ENCODE data around the gene MYZAP. TPM values are rescaled to one million over a fixed set of nuclear protein-coding genes. Genes with fewer than 3 reads are reported as not detected.

MYZAP gene
- total and polyA plus RNA-seq, 9 of the 15 experiments (the other 6 are each of a cell fraction or from before 2014, with no cell fraction given): 0.03 TPM; not detected in 8

DNA sequence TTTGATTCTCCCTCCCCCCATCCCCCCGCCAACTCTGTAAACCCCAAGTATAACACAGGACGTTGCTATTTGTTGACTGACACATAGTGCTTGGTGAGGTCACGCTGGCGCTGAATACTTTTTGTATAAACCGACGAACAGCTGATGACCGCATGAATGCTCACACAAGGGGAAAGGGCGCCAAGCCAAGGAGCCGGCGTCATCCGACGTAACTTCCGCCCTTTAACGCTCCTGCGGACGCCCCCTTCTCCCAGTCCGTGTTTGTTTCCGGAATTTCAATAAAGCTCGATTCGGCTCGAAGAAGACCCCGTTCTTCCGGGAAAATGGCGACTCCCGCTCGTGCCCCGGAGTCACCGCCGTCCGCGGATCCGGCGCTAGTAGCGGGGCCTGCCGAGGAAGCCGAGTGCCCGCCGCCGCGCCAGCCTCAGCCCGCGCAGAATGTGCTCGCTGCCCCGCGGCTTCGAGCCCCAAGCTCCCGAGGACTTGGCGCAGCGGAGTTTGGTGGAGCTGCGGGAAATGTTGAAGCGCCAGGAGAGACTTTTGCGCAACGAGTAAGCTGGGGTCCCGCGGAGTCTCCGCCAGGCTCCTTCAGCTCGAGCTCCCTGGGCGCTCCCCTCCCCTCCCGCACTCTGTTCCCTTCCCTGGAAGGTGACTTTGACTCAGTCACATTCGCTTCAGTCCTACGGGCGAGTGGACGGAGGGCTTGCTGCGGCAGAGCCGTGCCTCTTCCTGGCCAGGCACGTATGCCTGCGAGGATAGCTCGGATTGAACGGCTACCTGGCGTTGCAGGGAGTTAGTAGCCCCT, 114.9 kb downstream of the MYZAP start, which contains the start of gene POLR2M (continued):
- TF ChIP-seq, protein P1, sequence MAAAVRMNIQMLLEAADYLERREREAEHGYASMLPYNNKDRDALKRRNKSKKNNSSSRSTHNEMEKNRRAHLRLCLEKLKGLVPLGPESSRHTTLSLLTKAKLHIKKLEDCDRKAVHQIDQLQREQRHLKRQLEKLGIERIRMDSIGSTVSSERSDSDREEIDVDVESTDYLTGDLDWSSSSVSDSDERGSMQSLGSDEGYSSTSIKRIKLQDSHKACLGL (CRISPR knock-in tag; IDR thresholded peaks at IDR 0.05; ENCODE audit: borderline replicate concordance, poor library complexity, severe bottlenecking): peak; percentile 56
- no peak for TF ChIP-seq RAD51 (IDR thresholded peaks at IDR 0.05; ENCODE audit: borderline replicate concordance, low read depth)
- TF ChIP-seq NR2C2 (CRISPR knock-in tag; IDR thresholded peaks at IDR 0.05): no peak; the same call in 1 of the 2 replicates
- peak; percentile 88 for TF ChIP-seq NR2C2 (tag; IDR thresholded peaks at IDR 0.05)
- no peak for TF ChIP-seq ZNF561 (CRISPR knock-in tag; conservative IDR thresholded peaks at IDR 0.05)
- peak; percentile 67 for TF ChIP-seq EGR1 (conservative IDR thresholded peaks at IDR 0.05)
- TF ChIP-seq SPI1 (IDR thresholded peaks at IDR 0.05; ENCODE audit: borderline replicate concordance, low read depth, low read length): peak; percentile 78
- no peak for TF ChIP-seq BDP1 (IDR thresholded peaks at IDR 0.05; ENCODE audit: insufficient read depth, insufficient read length)
- TF ChIP-seq PTTG1 (tag; IDR thresholded peaks at IDR 0.05; ENCODE audit: low read depth): no peak
- TF ChIP-seq ZNF143 (CRISPR knock-in tag; IDR thresholded peaks at IDR 0.05): no peak
- TF ChIP-seq, protein P2, sequence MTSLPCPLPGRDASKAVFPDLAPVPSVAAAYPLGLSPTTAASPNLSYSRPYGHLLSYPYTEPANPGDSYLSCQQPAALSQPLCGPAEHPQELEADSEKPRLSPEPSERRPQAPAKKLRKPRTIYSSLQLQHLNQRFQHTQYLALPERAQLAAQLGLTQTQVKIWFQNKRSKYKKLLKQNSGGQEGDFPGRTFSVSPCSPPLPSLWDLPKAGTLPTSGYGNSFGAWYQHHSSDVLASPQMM (CRISPR knock-in tag; IDR thresholded peaks at IDR 0.05): no peak
- TF ChIP-seq NFIX (CRISPR knock-in tag; IDR thresholded peaks at IDR 0.05; ENCODE audit: low read depth): 0 out of 2 replicates have a peak, but pooled peaks have one; percentile 15
- TF ChIP-seq DPF2 (IDR thresholded peaks at IDR 0.05): peak; percentile 41; the same call in 1 of the 2 replicates
- TF ChIP-seq, protein P3, sequence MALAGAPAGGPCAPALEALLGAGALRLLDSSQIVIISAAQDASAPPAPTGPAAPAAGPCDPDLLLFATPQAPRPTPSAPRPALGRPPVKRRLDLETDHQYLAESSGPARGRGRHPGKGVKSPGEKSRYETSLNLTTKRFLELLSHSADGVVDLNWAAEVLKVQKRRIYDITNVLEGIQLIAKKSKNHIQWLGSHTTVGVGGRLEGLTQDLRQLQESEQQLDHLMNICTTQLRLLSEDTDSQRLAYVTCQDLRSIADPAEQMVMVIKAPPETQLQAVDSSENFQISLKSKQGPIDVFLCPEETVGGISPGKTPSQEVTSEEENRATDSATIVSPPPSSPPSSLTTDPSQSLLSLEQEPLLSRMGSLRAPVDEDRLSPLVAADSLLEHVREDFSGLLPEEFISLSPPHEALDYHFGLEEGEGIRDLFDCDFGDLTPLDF (CRISPR knock-in tag; IDR thresholded peaks at IDR 0.05): peak; percentile 83
- peak; percentile 82; the same call in 1 of the 2 replicates for TF ChIP-seq BRD4 (IDR thresholded peaks at IDR 0.05)
- TF ChIP-seq CREM (IDR thresholded peaks at IDR 0.05; ENCODE audit: low read depth): peak; percentile 98
- TF ChIP-seq CTBP1 (IDR thresholded peaks at IDR 0.05; ENCODE audit: borderline replicate concordance): peak; percentile 45; the same call in 1 of the 2 replicates
- no peak for TF ChIP-seq ZNF217 (CRISPR knock-in tag; IDR thresholded peaks at IDR 0.05)
- peak; percentile 97 for TF ChIP-seq L3MBTL2 (IDR thresholded peaks at IDR 0.05)
- TF ChIP-seq, protein P4, sequence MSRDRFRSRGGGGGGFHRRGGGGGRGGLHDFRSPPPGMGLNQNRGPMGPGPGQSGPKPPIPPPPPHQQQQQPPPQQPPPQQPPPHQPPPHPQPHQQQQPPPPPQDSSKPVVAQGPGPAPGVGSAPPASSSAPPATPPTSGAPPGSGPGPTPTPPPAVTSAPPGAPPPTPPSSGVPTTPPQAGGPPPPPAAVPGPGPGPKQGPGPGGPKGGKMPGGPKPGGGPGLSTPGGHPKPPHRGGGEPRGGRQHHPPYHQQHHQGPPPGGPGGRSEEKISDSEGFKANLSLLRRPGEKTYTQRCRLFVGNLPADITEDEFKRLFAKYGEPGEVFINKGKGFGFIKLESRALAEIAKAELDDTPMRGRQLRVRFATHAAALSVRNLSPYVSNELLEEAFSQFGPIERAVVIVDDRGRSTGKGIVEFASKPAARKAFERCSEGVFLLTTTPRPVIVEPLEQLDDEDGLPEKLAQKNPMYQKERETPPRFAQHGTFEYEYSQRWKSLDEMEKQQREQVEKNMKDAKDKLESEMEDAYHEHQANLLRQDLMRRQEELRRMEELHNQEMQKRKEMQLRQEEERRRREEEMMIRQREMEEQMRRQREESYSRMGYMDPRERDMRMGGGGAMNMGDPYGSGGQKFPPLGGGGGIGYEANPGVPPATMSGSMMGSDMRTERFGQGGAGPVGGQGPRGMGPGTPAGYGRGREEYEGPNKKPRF (IDR thresholded peaks at IDR 0.05; ENCODE audit: low read depth, low read length): no peak
- TF ChIP-seq POLR2AphosphoS2 (IDR thresholded peaks at IDR 0.05; ENCODE audit: low read length): no peak
- TF ChIP-seq, protein P5, sequence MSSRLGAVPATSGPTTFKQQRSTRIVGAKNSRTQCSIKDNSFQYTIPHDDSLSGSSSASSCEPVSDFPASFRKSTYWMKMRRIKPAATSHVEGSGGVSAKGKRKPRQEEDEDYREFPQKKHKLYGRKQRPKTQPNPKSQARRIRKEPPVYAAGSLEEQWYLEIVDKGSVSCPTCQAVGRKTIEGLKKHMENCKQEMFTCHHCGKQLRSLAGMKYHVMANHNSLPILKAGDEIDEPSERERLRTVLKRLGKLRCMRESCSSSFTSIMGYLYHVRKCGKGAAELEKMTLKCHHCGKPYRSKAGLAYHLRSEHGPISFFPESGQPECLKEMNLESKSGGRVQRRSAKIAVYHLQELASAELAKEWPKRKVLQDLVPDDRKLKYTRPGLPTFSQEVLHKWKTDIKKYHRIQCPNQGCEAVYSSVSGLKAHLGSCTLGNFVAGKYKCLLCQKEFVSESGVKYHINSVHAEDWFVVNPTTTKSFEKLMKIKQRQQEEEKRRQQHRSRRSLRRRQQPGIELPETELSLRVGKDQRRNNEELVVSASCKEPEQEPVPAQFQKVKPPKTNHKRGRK (tag; IDR thresholded peaks at IDR 0.05): no peak
- no peak for TF ChIP-seq ZNF444 (CRISPR knock-in tag; IDR thresholded peaks at IDR 0.05)
- TF ChIP-seq EZH2 (IDR thresholded peaks at IDR 0.05; ENCODE audit: borderline replicate concordance, low read depth, low read length): no peak
